HG02885 (cell line): ENCODE data around the gene VPS13C.
A peak's percentile ranks its signal among the peaks of the same experiment; 100 is the strongest.

Experiments used
- ATAC-seq: cut with Tn5 transposase; IDR thresholded peaks from one replicate; pipeline ENCODE4 v1.9.1; 2021; ENCODE audit warnings: mild to moderate bottlenecking; ENCODE audit not compliant: unreplicated experiment, poor library complexity

VPS13C gene

GRCh38 chr15:61888074-61888780, 172.0 kb downstream of the VPS13C start:
- ATAC-seq: no peak

GRCh38 chr15:61880084-61880483, 180.2 kb downstream of the VPS13C start:
- no peak for ATAC-seq

- ATAC-seq: no peak
Observed at GRCh38 chr15:61879219-61879618, 181.0 kb downstream of the VPS13C start.

- ATAC-seq: no peak
Observed at GRCh38 chr15:61871926-61872522, 188.2 kb downstream of the VPS13C start.

- no peak for ATAC-seq
Observed at GRCh38 chr15:61869656-61870055, 190.6 kb downstream of the VPS13C start.

GRCh38 chr15:61861962-61862361, 198.3 kb downstream of the VPS13C start:
- no peak for ATAC-seq

GRCh38 chr15:61857169-61857829, 202.9 kb downstream of the VPS13C start:
- no peak for ATAC-seq

GRCh38 chr15:61856295-61856694, 204.0 kb downstream of the VPS13C start:
- no peak for ATAC-seq

GRCh38 chr15:61853195-61853594, 207.1 kb downstream of the VPS13C start:
- no peak for ATAC-seq

GRCh38 chr15:61851955-61852354, 208.3 kb downstream of the VPS13C start:
- no peak for ATAC-seq

GRCh38 chr15:61849447-61849846, 210.8 kb downstream of the VPS13C start:
- no peak for ATAC-seq

- ATAC-seq: no peak
Observed at GRCh38 chr15:61841466-61841865, 218.8 kb downstream of the VPS13C start.

- ATAC-seq: no peak
Observed at GRCh38 chr15:61840090-61840489, 220.2 kb downstream of the VPS13C start.

GRCh38 chr15:61839546-61839945, 220.7 kb downstream of the VPS13C start:
- no peak for ATAC-seq

- ATAC-seq: no peak
Observed at GRCh38 chr15:61835496-61836106, 224.6 kb downstream of the VPS13C start.

GRCh38 chr15:61835029-61835428, 225.2 kb downstream of the VPS13C start:
- ATAC-seq: no peak

GRCh38 chr15:61834076-61834697, 226.1 kb downstream of the VPS13C start:
- ATAC-seq: peak; percentile 57

GRCh38 chr15:61832223-61832622, 228.0 kb downstream of the VPS13C start:
- no peak for ATAC-seq

GRCh38 chr15:61831505-61831921, 228.7 kb downstream of the VPS13C start:
- no peak for ATAC-seq

GRCh38 chr15:61830536-61831330, 229.5 kb downstream of the VPS13C start:
- ATAC-seq: no peak
